ENCODE data around the gene BRCA1.
"Not testable (repeated sequence)": the region's sequence is repeated elsewhere in the genome, so short reads cannot be mapped to it uniquely, and the experiment has no call there.

BRCA1 gene

DNA sequence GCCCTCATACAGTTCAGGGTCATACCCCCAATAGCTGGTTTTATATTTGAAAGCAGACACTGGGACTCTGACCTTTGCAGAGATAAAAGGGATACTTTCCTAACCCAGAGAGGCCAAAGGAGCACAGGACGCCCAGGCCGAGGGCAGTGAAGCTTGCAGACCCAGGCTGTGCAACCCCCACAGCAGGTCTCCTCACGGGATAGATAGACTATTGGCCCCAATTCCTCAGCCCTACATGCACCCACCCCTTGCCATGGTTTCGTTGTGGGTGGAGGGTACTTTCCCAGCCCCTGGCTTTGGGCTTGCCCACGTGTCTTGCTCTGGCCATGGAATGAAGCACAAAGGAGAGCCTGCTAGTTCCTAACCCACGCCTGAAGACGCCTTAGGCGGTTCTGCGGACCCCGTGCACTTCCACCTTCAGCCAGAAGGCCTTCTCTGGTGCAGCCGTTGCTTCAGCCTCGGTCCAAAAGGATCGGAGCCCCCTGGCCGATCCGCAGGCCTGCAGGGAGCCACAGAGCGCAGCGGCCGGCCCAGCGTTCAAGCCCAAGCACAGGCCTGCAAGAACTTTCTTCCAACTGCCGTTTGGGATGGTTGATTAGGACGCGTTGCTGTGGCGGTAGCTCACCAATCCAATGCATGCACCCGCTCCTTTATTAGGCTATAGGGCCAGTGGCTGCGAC, 9.8 kb upstream of the BRCA1 start:
- no peak for DNase-seq (ENCODE audit: low read depth)

DNA sequence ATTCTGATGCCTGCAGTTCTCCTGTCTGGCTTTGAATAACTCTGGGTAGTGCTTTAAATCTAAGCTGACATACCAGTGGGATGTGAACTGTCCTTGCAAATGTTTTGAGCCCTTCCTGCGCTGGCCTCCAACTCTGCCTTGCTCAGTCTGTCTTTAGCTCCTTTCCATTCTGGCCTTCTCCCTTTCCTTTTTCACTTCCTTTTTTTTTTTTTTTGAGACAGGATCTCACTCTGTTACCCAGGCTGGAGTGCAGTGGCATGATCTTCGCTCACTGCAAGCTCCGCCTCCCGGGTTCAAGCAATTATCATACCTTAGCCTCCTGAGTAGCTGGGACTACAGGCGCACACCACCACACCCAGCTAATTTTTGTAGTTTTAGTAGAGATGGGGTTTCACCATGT, 8.3 kb upstream of the BRCA1 start:
- DNase-seq (ENCODE audit: low read depth), result not testable (repeated sequence)

- DNase-seq (ENCODE audit: low read depth), result no peak
Measured at GRCh38 chr17:43132117-43132516, 7.0 kb upstream of the BRCA1 start.

DNA sequence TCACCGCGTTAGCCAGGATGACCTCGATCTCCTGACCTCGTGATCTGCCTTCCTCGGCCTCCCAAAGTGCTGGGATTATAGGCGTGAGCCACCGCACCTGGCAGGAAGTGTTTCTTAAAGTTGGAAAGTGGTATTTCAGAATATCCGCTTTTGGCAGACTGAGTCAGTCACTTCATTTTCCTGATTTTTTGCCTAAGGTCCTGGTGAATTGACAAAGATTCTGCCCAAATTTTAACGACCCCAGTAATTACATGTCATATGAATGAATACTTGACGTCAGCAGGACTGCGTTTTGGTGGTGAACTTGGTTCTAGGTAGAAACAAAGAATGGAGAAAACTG, 4.5 kb upstream of the BRCA1 start:
- DNase-seq (ENCODE audit: low read depth), result no peak

- not testable (repeated sequence) for DNase-seq (ENCODE audit: low read depth)
Measured at GRCh38 chr17:43127333-43127876, 2.2 kb upstream of the BRCA1 start.

- DNase-seq (ENCODE audit: low read depth), result no peak
Measured at GRCh38 chr17:43126911-43127290, 1.7 kb upstream of the BRCA1 start.

DNA sequence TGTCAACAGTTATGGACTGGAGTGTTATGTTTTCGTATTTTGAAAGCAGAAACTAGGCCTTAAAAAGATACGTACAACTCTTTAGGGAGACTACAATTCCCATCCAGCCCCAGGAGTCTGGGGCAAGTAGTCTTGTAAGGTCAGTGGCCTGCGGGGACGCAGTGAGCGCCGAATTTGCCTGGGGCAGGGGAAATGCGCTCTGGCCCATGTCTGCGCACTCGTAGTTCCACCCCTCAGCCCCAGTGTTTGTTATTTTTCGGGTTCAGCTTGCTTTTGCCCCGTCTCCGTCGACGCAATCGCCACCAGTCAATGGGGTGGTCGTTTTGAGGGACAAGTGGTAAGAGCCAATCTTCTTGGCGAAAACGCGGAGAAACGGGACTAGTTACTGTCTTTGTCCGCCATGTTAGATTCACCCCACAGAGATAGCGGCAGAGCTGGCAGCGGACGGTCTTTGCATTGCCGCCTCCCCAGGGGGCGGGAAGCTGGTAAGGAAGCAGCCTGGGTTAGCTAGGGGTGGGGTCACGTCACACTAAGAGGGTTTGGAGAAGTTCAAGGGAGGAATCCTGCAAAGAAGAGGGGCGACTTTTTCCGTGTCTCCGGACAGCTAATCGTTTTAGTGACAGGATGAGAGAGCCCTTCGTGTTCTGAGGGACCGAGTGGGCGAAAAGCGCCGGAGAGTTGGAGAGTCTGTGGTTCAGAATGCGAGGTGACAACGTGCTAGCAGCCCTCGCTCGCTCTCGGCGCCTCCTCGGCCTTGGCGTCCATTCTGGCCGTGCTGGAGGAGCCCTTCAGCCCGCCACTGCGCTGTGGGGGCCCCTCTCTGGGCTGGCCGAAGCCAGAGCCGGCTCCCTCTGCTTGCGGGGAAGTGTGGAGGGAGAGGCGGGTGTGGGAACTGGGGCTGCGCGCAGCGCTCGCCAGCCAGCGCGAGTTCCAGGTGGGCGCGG, 1.1 kb upstream of the BRCA1 start:
- no peak for DNase-seq (ENCODE audit: low read depth)

GRCh38 chr17:43118679-43119615, 6.2 kb downstream of the BRCA1 start:
- no peak for DNase-seq (ENCODE audit: low read depth)

DNA sequence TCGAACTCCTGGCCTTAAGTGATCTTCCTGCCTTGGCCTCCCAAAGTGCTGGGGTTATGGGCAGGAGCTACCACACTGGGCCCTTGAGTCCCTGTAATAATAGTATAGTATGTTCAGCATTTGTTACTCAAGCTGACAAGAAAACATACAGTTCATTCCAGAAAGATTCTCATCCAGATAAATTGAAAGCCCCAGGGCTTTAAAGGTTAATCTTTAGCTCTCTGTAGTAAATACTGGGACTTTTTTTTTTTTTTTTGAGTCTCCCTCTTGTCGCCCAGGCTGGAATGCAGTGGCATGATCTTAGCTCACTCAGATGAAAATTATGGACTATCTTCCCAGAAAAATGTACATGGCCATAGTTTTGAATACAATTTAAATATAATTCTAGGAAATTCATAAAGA, 11.0 kb downstream of the BRCA1 start:
- DNase-seq (ENCODE audit: low read depth), result no peak

DNA sequence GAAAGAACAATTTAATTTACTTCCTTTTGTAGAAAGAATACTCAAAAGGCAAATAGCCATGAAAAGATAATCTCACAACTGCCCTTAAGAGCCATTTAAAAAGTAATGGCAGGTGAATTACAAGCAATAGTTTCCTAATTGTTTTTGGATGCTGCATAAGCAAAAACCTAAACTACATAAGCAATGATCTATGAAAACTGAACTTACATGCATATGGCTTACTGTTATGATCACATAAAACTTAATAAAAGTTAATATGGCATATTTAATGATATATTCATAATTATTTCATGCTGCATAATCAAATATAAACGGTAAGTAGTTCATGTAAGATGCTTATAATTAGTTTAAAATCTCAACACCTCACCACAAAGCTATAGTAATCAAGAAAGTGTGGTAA, 18.6 kb downstream of the BRCA1 start:
- no peak for DNase-seq (ENCODE audit: low read depth)

DNA sequence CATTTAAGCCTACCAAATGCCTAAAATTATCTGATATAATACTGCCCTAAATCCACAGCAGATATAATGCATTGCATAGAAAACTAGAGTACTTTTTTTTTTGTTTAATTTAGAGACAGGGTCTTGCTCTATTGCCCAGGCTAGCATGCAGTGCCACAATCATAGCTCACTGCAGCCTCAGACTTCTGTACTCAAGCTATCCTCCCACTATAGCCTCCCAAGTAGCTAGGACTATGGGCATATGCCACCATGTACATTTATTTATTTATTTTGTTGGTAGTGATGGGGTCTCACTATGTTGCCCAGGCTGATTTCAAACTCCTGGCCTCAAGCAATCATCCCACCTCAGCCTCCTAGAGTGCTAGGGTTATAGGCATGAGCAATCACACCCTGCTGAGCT, 20.0 kb downstream of the BRCA1 start:
- no peak for DNase-seq (ENCODE audit: low read depth)

DNA sequence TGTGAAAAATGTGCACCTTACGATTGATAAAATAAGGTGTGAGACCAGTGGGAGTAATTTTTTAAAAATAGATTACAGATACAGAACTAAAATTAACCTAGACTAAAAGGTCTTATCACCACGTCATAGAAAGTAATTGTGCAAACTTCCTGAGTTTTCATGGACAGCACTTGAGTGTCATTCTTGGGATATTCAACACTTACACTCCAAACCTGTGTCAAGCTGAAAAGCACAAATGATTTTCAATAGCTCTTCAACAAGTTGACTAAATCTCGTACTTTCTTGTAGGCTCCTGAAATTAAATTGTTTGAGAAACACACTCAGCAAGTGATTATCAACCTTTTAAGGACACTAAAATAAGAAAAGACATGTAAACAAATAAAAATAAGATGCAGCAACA, 20.5 kb downstream of the BRCA1 start:
- no peak for DNase-seq (ENCODE audit: low read depth)

GRCh38 chr17:43095364-43095763, 29.8 kb downstream of the BRCA1 start:
- DNase-seq (ENCODE audit: low read depth), result not testable (repeated sequence)

GRCh38 chr17:43094129-43094835, 30.9 kb downstream of the BRCA1 start:
- no peak for DNase-seq (ENCODE audit: low read depth)

- DNase-seq (ENCODE audit: low read depth), result no peak
Measured at GRCh38 chr17:43092901-43093300, 32.3 kb downstream of the BRCA1 start.

DNA sequence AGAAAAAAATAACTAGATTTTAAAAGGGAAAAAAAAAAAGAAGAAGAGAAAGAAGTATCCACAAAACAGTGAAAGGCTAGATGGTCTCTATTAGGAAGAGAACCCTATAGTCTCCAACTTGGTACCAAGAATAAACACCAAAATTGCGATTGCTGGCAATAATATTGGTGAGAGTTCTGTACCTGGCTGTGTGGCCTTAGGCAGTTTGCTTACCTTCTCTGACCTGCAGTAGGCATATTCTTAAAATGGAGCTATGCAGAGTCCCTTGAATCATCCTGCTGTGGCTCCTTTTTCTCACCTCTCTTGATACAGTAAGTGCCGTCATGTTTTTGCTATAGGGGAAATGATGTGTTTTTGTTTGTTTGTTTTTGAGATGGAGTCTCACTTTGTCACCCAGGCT, 35.1 kb downstream of the BRCA1 start:
- no peak for DNase-seq (ENCODE audit: low read depth)

DNA sequence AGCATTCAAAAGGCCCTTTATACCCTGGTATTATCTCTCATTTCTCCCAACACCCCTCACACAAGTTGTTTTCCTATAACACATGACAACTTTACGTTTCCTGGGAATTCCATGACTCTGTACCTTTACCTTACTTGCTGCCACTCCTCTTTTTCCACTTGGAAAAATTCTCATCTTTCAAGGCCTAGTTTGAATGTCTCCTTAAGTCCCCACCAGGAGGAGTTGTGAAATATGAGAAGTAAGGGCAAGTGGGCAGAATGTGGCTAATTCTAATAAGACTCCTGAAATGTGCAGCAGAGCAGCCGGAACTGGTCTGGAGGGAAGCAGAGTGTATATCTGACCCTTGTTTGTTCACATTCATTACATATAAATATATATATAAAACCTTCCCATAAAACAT, 39.7 kb downstream of the BRCA1 start:
- DNase-seq (ENCODE audit: low read depth), result no peak

- DNase-seq (ENCODE audit: low read depth), result no peak
Measured at GRCh38 chr17:43079641-43080302, 45.4 kb downstream of the BRCA1 start.

GRCh38 chr17:43074869-43075268, 50.3 kb downstream of the BRCA1 start:
- DNase-seq (ENCODE audit: low read depth), result no peak

DNA sequence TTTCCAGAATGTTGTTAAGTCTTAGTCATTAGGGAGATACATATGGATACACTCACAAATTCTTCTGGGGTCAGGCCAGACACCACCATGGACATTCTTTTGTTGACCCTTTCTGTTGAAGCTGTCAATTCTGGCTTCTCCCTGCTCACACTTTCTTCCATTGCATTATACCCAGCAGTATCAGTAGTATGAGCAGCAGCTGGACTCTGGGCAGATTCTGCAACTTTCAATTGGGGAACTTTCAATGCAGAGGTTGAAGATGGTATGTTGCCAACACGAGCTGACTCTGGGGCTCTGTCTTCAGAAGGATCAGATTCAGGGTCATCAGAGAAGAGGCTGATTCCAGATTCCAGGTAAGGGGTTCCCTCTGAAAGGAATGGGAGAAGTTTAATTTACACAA, 54.3 kb downstream of the BRCA1 start:
- DNase-seq (ENCODE audit: low read depth), result no peak

GRCh38 chr17:43070257-43070656, 54.9 kb downstream of the BRCA1 start:
- no peak for DNase-seq (ENCODE audit: low read depth)

All from fibroblast of the conjunctiva (primary cell).